K562 (cell line): ENCODE results near the gene PEX11B.

ENCODE experiments used
- CBFA2T3 ChIP-seq: fragments of 450-650 bp; IDR thresholded peaks from 2 replicates; pipeline ENCODE4 v1.6.1; 2017
- KDM4B ChIP-seq, 2 experiments: fragments of 450-650 bp in 1 of 2; sonication (generic) in 1 of 2; IDR thresholded peaks; 2 replicates each; pipeline ENCODE4 v1.6.1; 2016 to 2017; ENCODE audit warnings: borderline replicate concordance in 2 of 2, antibody characterized with exemption in 1 of 2, low read depth in 1 of 2, mild to moderate bottlenecking in 1 of 2
- MECOM ChIP-seq: fragments of 250-450 bp; sonication (Bioruptor Pico); IDR thresholded peaks from 2 replicates; pipeline ENCODE4 v1.8.0; 2022; ENCODE audit warnings: inconsistent platforms
- NR1H2 ChIP-seq: sonication (generic); formaldehyde crosslinking; IDR thresholded peaks from 2 replicates; pipeline ENCODE4 v1.4.0; 2020; ENCODE audit warnings: mild to moderate bottlenecking, missing genetic modification reagents
- POLR2AphosphoS5 ChIP-seq: IDR thresholded peaks from 2 replicates; pipeline ENCODE4 v1.6.1; 2011; ENCODE audit warnings: mild to moderate bottlenecking, low read depth, low read length, moderate library complexity; ENCODE audit not compliant: control insufficient read depth, insufficient read depth
- POU5F1 ChIP-seq: fragments of 150-350 bp; IDR thresholded peaks from 2 replicates; pipeline ENCODE4 v1.6.1; 2014; ENCODE audit warnings: borderline replicate concordance, low read length, low read depth, mild to moderate bottlenecking; ENCODE audit not compliant: partially characterized antibody
- SP1 ChIP-seq: sonication (generic); formaldehyde crosslinking; IDR thresholded peaks from 2 replicates; pipeline ENCODE4 v1.8.1; 2022; ENCODE audit warnings: mild to moderate bottlenecking, missing genetic modification reagents
- TF ChIP-seq, protein P1 (sequence below): fragments of 250-450 bp; sonication (Bioruptor Pico); IDR thresholded peaks from 2 replicates; pipeline ENCODE4 v1.5.0; 2022; ENCODE audit warnings: mild to moderate bottlenecking

DNA sequence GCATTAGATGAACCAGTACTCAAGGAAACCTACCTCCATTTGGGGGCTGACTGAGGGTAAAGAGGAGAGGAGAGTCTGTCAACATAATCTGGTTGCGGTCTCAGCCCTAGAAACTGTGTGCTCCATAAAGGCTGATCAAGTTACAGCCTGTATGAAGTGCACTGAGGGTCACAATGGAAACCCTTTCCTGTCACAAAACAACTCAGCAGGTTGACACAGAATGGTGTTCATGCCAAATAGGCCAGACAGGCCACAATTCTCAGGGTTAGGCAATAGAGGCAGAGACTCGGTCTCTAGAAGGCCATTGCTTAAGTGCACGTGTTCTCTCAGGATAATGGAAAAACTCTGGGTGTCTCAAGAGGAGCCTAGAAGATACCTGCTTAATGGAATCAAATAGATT lies 28.8 kb downstream of the PEX11B start:
- TF ChIP-seq SP1 (CRISPR knock-in tag) = no peak
- TF ChIP-seq MECOM = no peak
- TF ChIP-seq, protein P1, sequence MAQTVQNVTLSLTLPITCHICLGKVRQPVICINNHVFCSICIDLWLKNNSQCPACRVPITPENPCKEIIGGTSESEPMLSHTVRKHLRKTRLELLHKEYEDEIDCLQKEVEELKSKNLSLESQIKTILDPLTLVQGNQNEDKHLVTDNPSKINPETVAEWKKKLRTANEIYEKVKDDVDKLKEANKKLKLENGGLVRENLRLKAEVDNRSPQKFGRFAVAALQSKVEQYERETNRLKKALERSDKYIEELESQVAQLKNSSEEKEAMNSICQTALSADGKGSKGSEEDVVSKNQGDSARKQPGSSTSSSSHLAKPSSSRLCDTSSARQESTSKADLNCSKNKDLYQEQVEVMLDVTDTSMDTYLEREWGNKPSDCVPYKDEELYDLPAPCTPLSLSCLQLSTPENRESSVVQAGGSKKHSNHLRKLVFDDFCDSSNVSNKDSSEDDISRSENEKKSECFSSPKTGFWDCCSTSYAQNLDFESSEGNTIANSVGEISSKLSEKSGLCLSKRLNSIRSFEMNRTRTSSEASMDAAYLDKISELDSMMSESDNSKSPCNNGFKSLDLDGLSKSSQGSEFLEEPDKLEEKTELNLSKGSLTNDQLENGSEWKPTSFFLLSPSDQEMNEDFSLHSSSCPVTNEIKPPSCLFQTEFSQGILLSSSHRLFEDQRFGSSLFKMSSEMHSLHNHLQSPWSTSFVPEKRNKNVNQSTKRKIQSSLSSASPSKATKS (CRISPR knock-in tag) = no peak
- TF ChIP-seq POLR2AphosphoS5 = no peak
- TF ChIP-seq NR1H2 (CRISPR knock-in tag) = no peak
- TF ChIP-seq POU5F1 = no peak
- TF ChIP-seq CBFA2T3 = no peak
- TF ChIP-seq KDM4B (IDR thresholded peaks at IDR 0.05; ENCODE audit: borderline replicate concordance in 2 of 2, low read depth in 1 of 2) = no peak
